GM12878 (cell line): ENCODE data around the gene TRIM3. TPM values are rescaled to one million over a fixed set of nuclear protein-coding genes. Genes with fewer than 3 reads are reported as not detected.

Experiments used
- ATAC-seq: fragments of 200-7000 bp; cut with Tn5 transposase; 3 replicates; pipeline ENCODE4 v1.9.1; 2020; ENCODE audit warnings: mild to moderate bottlenecking, moderate library complexity
- BruUV-seq: library from RNA; stranded (reverse); fragments of 400-500 nt; replicated peaks from 2 replicates; lab custom pipeline; 2021; lab: Mats Ljungman, UMichigan
- CTCF ChIA-PET: fragments of 300-600 bp; sonication (Branson Sonifier 250); formaldehyde crosslinking; extraction: SDS; loops from one replicate; lab custom pipeline; 2021; ENCODE audit warnings: inconsistent platforms; lab: Yijun Ruan, JAX
- POLR2A ChIA-PET: fragments of 350-600 bp; formaldehyde crosslinking; extraction: SDS; loops from one replicate; lab custom pipeline; 2021; ENCODE audit warnings: inconsistent platforms; lab: Charles Lee
- RAD21 ChIA-PET: fragments of 300-600 bp; sonication (Branson Sonifier 250); formaldehyde crosslinking; loops from one replicate; lab custom pipeline; 2023; ENCODE audit warnings: antibody characterized with exemption; ENCODE audit not compliant: unreplicated experiment; lab: Charles Lee
- SMC1A ChIA-PET: fragments of 300-600 bp; sonication (Branson Sonifier 250); formaldehyde crosslinking; loops from one replicate; lab custom pipeline; 2023; ENCODE audit not compliant: unreplicated experiment, uncharacterized antibody; lab: Charles Lee
- DNase-seq: peaks from one replicate; pipeline ENCODE4 v3.0.0-alpha.2; 2011; ENCODE audit warnings: low read depth, low spot score
- FAIRE-seq: peaks from 3 replicates; lab custom pipeline; 2011; peaks lifted over from hg19 to GRCh38; lab: Jason Lieb, UNC
- H2AFZ ChIP-seq: 2 replicates; pipeline ENCODE4 v1.6.0; 2011; ENCODE audit warnings: low read depth, low read length, control low read depth; ENCODE audit not compliant: control insufficient read depth
- H3K27ac ChIP-seq: 2 replicates; pipeline ENCODE4 v1.5.1; 2011; ENCODE audit warnings: control low read depth; ENCODE audit not compliant: control insufficient read depth, insufficient read depth
- H3K27me3 ChIP-seq, 2 experiments: replicated peaks in 1 of 2; 2 replicates each; pipeline versions ENCODE4 v1.6.0 to v1.6.1; 2011; ENCODE audit warnings: low read length in 1 of 2; ENCODE audit not compliant: control insufficient read depth in 2 of 2, insufficient read depth in 2 of 2
- H3K36me3 ChIP-seq, 2 experiments: 2 replicates each; pipeline ENCODE4 v1.5.1; 2011; ENCODE audit warnings: low read length in 1 of 2; ENCODE audit not compliant: control insufficient read depth in 2 of 2, insufficient read depth in 2 of 2
- H3K4me1 ChIP-seq: 2 replicates; pipeline ENCODE4 v1.6.1; 2011; ENCODE audit warnings: mild to moderate bottlenecking, low read length, moderate library complexity, mixed read lengths; ENCODE audit not compliant: control insufficient read depth, insufficient read depth
- H3K4me2 ChIP-seq: 2 replicates; pipeline ENCODE4 v1.6.0; 2011; ENCODE audit warnings: control low read depth; ENCODE audit not compliant: control insufficient read depth, insufficient read depth
- H3K4me3 ChIP-seq: fragments of 200-600 bp; sonication (generic); 2 replicates; pipeline ENCODE4 v1.5.1; 2016
- H3K79me2 ChIP-seq: 2 replicates; pipeline ENCODE4 v1.6.0; 2011; ENCODE audit warnings: low read length; ENCODE audit not compliant: control insufficient read depth, insufficient read depth
- H3K9ac ChIP-seq: 2 replicates; pipeline ENCODE4 v1.8.0; 2011; ENCODE audit warnings: low read length, control low read depth, mixed read lengths; ENCODE audit not compliant: control insufficient read depth, insufficient read depth
- H3K9me3 ChIP-seq: replicated peaks from 3 replicates; pipeline ENCODE4 v1.5.1; 2011; ENCODE audit warnings: mild to moderate bottlenecking, low read length; ENCODE audit not compliant: control insufficient read depth, insufficient read depth
- H4K20me1 ChIP-seq: 2 replicates; pipeline ENCODE4 v1.6.0; 2011; ENCODE audit not compliant: control insufficient read depth, insufficient read depth
- BMI1 ChIP-seq: fragments of 450-650 bp; IDR thresholded peaks from 2 replicates; pipeline ENCODE4 v1.6.1; 2016; ENCODE audit warnings: mild to moderate bottlenecking, moderate library complexity, borderline replicate concordance
- EED ChIP-seq: sonication (generic); IDR thresholded peaks from 2 replicates; pipeline ENCODE4 v1.6.1; 2016; ENCODE audit warnings: antibody characterized with exemption, low read depth
- PAX5 ChIP-seq: IDR thresholded peaks from 2 replicates; pipeline ENCODE4 v1.6.1; 2011; ENCODE audit warnings: low read depth, low read length, borderline replicate concordance
- RUNX3 ChIP-seq: IDR thresholded peaks from 2 replicates; pipeline ENCODE4 v1.6.1; 2012; ENCODE audit warnings: low read length, inconsistent platforms
- TCF12 ChIP-seq: IDR thresholded peaks from 2 replicates; pipeline ENCODE4 v1.6.1; 2011; ENCODE audit warnings: low read depth, mild to moderate bottlenecking, low read length
- TCF3 ChIP-seq: IDR thresholded peaks from 2 replicates; pipeline ENCODE4 v1.6.1; 2012; ENCODE audit warnings: low read depth, mild to moderate bottlenecking, low read length, borderline replicate concordance; ENCODE audit not compliant: insufficient read depth
- ZNF24 ChIP-seq: fragments of 450-650 bp; IDR thresholded peaks from 2 replicates; pipeline ENCODE4 v1.6.1; 2017; ENCODE audit warnings: antibody characterized with exemption, mild to moderate bottlenecking
- WGBS: methylation state at CpG from one replicate; pipeline ENCODE4 v1.1.6; 2016; ENCODE audit warnings: low lambda C conversion rate; ENCODE audit not compliant: insufficient replicate concordance, insufficient coverage; ENCODE audit errors: missing lambda C conversion rate; 5-methylcytosine and 5-hydroxymethylcytosine counted together
- in situ Hi-C: fragments of 300-500 bp; cut with MboI; formaldehyde crosslinking; loops from 9 replicates; pipeline ENCODE4 v1.14.3; 2018; ENCODE audit warnings: mixed read lengths
- intact Hi-C: fragments of 100-400 bp; cut with micrococcal nuclease; formaldehyde crosslinking; loops from one replicate; pipeline ENCODE4 v1.14.2; 2022; ENCODE audit not compliant: unreplicated experiment
- polyA plus RNA-seq, 11 experiments: library from polyadenylated mRNA; depleted of rRNA in 4 of 11; unstranded in 6 of 11; stranded (reverse) in 5 of 11; fragments of >200 nt; fragmentation: Nextera tagmentation in 4 of 11; fragmentation: Illumina TruSeq in 1 of 11; extraction: Ambion mirVana in 4 of 11; extraction: Trizol in 1 of 11; gene quantifications; 1 replicate in 1 of 11; 2 replicates in 10 of 11; pipeline versions ENCODE4 v1.2.1 to v1.2.3, GENCODE V29; 2011 to 2016; ENCODE audit warnings: inconsistent platforms in 2 of 11, missing spikeins in 2 of 11, low read depth in 1 of 11
- total RNA-seq, 4 experiments: library from RNA; depleted of rRNA in 3 of 4; stranded (reverse); fragments of >200 nt in 3 of 4; fragmentation: Illumina TruSeq in 1 of 4; extraction: Trizol in 1 of 4; gene quantifications; 2 replicates each; pipeline versions ENCODE4 v1.2.1 to v1.2.3, GENCODE V29; 2013 to 2021
- TF ChIP-seq, protein P1 (sequence below): IDR thresholded peaks from 2 replicates; pipeline ENCODE4 v1.6.1; 2012; ENCODE audit warnings: low read depth, low read length, improper control_type of control experiment
- TF ChIP-seq, protein P2 (sequence below): IDR thresholded peaks from 2 replicates; pipeline ENCODE4 v1.6.1; 2011; ENCODE audit warnings: low read depth, low read length, improper control_type of control experiment, borderline replicate concordance

Gene TRIM3
- total and polyA plus RNA-seq, 10 of the 15 experiments (the other 5 are each of a cell fraction or from before 2014, with no cell fraction given), result 0.34 to 11.8 (median 4.8) TPM

DNA sequence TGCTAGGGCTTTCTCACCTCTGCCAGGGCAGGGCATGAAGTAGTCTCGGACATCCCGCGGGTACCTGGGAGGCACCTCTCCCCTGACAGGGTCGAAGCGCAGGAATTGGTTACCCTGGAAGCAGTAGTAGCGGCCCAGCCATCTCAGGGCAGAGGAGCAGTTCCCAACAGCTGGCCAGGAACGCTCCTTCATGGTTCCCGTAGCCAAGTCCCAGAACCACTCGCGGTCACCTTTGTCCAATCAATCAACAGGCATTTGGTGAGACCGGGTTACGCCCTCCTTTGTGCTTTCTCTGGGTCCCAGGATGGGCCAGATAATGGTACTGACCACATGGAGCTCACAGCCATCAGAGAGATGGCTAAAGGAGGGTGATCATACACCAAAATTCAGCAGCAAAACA lies 36.3 kb downstream of the TRIM3 start (continued):
- TF ChIP-seq, protein P1, sequence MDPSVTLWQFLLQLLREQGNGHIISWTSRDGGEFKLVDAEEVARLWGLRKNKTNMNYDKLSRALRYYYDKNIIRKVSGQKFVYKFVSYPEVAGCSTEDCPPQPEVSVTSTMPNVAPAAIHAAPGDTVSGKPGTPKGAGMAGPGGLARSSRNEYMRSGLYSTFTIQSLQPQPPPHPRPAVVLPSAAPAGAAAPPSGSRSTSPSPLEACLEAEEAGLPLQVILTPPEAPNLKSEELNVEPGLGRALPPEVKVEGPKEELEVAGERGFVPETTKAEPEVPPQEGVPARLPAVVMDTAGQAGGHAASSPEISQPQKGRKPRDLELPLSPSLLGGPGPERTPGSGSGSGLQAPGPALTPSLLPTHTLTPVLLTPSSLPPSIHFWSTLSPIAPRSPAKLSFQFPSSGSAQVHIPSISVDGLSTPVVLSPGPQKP, result no peak
- no peak for TF ChIP-seq PAX5

DNA sequence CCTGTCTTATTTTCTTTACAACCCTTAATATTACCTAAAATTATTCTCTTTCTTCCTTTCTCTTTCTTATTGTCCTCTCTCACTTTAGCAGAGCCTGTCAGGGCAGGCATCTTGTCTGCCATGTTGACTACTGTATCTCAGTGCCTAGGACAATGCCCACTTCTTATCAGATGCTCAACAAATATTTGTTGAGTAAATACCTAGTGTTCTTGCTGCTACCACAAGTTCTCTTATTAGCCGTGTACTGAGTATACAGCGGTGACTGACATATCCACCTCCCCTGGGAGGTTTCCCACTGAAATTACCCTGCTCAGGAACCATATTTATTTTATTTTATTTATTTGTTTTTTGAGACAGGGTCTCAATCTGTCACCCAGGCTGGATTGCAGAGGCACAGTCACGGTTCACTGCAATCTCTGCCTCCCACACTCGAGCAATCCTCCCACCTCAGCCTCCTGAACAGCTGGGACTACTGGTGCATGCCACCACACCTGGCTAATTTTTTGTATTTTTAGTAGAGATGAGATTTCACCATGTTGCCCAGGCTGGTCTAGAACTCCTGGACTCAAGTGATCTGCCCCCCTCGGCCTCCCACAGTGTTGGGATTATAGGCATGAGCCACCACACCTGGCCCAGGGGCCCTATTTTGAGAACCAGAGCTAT lies 39.6 kb downstream of the TRIM3 start:
- Histone ChIP-seq H2AFZ (no peak overlapping the region), H3K4me3 (no peak overlapping the region), H3K9ac (no peak overlapping the region), H3K36me3 (no peaks in the 10 kb centered on the region), H3K4me2 (peak overlapping the region; percentile 26), H3K27ac (no peak overlapping the region), H3K4me1 (peaks cover 17% of the 10 kb centered on the region), H3K9me3 (no peaks in the 10 kb centered on the region), H4K20me1 (no peaks in the 10 kb centered on the region), H3K79me2 (no peaks in the 10 kb centered on the region), H3K27me3 (no peaks in the 10 kb centered on the region)
- intact Hi-C loops, result no loop called here
- POLR2A ChIA-PET, result no interaction called here
- TF ChIP-seq TCF12, result peak; percentile 78
- peak; percentile 62 for TF ChIP-seq RUNX3
- TF ChIP-seq TCF3, result 0 out of 2 replicates have a peak, but pooled peaks have one; percentile 63
- 0 out of 2 replicates have a peak, but pooled peaks have one; percentile 26 for TF ChIP-seq EED
- TF ChIP-seq ZNF24, result no peak
- TF ChIP-seq PAX5, result peak; percentile 83; the same call in 1 of the 2 replicates
- TF ChIP-seq, protein P2, sequence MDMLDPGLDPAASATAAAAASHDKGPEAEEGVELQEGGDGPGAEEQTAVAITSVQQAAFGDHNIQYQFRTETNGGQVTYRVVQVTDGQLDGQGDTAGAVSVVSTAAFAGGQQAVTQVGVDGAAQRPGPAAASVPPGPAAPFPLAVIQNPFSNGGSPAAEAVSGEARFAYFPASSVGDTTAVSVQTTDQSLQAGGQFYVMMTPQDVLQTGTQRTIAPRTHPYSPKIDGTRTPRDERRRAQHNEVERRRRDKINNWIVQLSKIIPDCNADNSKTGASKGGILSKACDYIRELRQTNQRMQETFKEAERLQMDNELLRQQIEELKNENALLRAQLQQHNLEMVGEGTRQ, result no peak
- no peak for TF ChIP-seq BMI1
- CTCF ChIA-PET, result interaction anchor here (0.5 kb wide), 1 partner anchor 48 kb away, joined by 3 read pairs; no protein-coding TSS in a partner anchor
- SMC1A ChIA-PET, result interaction anchor here (1.2 to 1.8 kb wide), 4 partner anchors 10 to 55 kb away, joined by 4 to 7 read pairs (median 5); no protein-coding TSS in a partner anchor
- no peak for DNase-seq
- in situ Hi-C loops, result no loop called here
- RAD21 ChIA-PET, result interaction anchor here (1.2 to 1.4 kb wide), 2 partner anchors 9 to 55 kb away, joined by 3 read pairs; no protein-coding TSS in a partner anchor
- no peak for FAIRE-seq
- peak; percentile 58 for ATAC-seq
- BruUV-seq, result no TSS peak
- 1% methylated on average over 5 of the region's 5 CpGs for WGBS
